NCI-H345 (cell line): ENCODE data around the gene MUC20.
"Not testable (repeated sequence)": the region's sequence is repeated elsewhere in the genome, so short reads cannot be mapped to it uniquely, and the experiment has no call there.

ENCODE experiments used
- DNase-seq: peaks from one replicate; lab custom pipeline; 2025; lab: John Stamatoyannopoulos, UW

MUC20 gene

DNA sequence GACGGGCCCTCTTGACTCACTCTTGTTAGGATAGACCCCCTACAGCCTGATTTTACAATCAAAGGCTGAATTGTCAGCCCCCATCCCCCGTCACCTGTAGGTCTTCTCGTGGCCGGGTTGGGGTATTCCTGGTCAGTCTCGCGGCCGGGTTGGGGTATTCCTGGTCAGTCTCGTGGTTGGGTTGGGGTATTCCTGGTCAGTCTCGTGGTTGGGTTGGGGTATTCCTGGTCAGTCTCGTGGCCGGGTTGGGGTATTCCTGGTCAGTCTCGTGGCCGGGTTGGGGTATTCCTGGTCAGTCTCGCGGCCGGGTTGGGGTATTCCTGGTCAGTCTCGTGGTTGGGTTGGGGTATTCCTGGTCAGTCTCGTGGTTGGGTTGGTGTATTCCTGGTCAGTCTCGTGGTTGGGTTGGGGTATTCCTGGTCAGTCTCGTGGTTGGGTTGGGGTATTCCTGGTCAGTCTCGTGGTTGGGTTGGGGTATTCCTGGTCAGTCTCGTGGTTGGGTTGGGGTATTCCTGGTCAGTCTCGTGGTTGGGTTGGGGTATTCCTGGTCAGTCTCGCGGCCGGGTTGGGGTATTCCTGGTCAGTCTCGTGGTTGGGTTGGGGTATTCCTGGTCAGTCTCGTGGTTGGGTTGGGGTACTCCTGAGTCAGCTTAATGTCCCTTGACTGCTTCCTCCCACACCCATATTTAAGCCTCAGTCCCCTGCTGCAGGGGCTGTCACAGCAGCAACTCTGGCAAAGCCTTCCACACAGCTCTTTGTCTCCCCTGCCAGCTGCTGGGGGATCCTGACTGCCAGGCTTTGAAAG is 50.3 kb downstream of the MUC20 start:
- not testable (repeated sequence) for DNase-seq

DNA sequence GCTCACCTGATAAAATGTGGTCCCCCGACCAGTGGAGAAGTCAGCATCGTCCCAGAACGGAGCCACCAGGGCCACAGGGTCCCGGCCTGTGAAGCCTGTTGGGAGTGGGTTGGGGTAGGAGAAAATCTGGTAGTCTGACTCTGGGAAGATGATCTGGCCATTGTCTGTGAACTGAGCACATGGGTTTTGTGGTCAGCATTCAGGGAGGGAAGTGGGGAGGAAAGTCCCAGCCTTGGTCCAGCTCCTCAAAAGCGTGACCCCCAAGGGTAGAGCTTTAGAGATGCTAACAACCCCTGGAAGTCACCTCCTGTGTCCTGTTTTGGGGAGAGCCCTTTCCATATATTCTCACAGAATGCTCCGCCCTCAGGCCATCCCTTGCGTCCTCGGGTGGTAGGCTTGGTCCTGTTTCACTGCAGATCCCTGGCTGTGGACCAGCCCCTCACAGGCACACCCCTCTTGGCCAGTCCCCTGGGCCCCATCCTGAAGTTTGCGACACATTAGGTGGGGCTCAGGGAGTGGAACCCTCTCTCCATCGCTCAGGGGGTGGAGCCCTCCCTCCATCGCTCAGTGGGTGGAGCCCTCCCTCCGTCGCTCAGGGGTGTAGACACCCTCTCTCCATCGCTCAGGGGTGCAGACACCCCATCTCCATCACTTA is 51.0 kb downstream of the MUC20 start:
- no peak for DNase-seq

GRCh38 chr3:195773956-195774537 is 53.3 kb downstream of the MUC20 start:
- no peak for DNase-seq

GRCh38 chr3:195774917-195775316 is 54.1 kb downstream of the MUC20 start:
- peak; percentile 19 for DNase-seq

GRCh38 chr3:195777975-195778374 is 57.2 kb downstream of the MUC20 start:
- DNase-seq: no peak

GRCh38 chr3:195781236-195781635 is 60.5 kb downstream of the MUC20 start:
- DNase-seq: not testable (repeated sequence)
